Stimulated activated CD8-positive, alpha-beta memory T cell treated with anti-CD3 and anti-CD28 coated beads, Interleukin-7, amount 100 ng/mL, for 48 hours (primary cell): Measurements from ENCODE around the gene PIP4K2A.

Source experiments
- DNase-seq, 2 donors: peaks; one replicate each; pipeline ENCODE4 v3.0.0-alpha.2; 2020; ENCODE audit warnings: low read depth in 1 of 2; ENCODE audit errors: extremely low read depth in 1 of 2

Gene PIP4K2A

GRCh38 chr10:22643116-22643515 lies 71.3 kb downstream of the PIP4K2A start:
- no peak for DNase-seq

DNA sequence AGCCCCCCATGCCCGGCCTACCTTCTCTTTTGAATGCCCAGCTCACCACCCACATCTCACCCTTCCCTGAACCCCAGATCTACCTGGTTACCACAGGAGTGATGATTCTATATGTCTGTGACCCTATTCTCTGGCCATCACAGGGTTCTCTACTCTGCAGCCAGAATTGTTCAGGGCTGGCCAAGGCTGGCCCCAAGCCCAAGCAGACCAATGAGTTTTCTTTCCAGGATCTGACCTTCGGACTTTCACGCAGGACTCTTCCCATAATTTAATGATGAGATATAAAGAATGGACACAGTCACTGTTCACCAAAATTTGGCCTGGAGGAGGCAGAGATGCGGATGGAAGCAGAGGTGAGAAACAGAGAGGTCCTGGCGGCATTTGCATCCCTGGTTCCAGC lies 72.6 kb downstream of the PIP4K2A start:
- DNase-seq: no peak

DNA sequence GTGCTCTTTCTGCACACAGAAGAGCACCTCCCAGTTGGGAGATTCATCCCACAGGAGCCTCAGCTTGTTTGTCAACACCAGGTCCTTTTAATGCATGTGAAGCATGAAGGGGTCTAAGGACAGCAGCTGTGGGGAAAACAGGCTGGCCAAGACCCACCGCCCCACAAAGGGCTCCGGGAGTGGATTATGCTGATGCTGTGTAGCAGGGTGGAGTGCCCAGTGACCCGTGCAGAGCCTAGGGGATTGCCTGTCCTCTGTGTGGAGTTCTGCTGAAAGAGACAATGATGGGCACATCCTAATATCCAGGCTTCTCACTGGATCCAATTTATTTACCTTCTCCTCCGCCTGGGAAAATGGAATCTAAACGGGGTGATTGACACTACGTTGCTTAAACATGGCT lies 74.0 kb downstream of the PIP4K2A start:
- DNase-seq: no peak

DNA sequence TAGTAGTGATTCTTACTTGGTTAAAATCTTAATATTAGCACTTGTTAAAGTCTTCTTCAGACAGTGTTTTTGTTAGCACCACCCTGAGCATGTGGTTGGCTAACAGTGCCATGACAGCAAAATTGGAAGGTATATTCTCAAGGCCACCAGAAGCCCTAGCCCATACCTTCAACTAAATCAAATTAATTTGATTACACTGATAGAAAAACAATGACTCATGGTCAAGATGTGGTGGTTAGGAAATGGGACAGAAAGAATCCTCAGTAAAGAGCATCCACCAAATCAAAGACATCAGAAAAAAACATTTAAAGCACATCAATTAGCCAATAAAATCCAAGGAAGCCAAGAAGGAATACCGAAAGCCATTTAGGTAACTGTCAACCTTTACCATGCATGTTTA lies 75.5 kb downstream of the PIP4K2A start:
- no peak for DNase-seq

GRCh38 chr10:22637491-22637890 lies 76.9 kb downstream of the PIP4K2A start:
- no peak for DNase-seq

GRCh38 chr10:22635650-22636049 lies 78.7 kb downstream of the PIP4K2A start:
- no peak for DNase-seq

GRCh38 chr10:22634606-22635459 lies 79.5 kb downstream of the PIP4K2A start:
- no peak for DNase-seq

GRCh38 chr10:22634093-22634492 lies 80.3 kb downstream of the PIP4K2A start:
- DNase-seq: no peak

GRCh38 chr10:22633528-22633927 lies 80.8 kb downstream of the PIP4K2A start:
- DNase-seq: no peak

DNA sequence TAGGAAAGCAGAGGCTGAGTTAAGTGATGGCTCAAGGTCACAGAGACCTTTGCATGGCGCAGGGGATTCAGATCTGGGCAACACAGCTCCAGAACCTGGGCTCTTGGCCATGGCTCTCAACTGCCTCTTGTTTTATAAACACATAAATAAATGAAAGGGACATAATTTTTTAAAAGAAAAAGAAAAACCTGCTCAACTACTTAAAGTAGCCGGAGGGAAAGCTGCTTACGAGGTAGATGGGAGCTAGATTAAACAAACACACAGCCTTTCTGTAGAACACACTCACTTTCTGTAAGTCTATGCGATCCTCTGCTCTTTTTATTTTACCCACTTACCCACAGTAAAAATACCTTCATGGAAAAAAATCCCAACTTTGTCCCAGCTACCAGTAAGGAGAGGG lies 81.3 kb downstream of the PIP4K2A start:
- DNase-seq: no peak

DNA sequence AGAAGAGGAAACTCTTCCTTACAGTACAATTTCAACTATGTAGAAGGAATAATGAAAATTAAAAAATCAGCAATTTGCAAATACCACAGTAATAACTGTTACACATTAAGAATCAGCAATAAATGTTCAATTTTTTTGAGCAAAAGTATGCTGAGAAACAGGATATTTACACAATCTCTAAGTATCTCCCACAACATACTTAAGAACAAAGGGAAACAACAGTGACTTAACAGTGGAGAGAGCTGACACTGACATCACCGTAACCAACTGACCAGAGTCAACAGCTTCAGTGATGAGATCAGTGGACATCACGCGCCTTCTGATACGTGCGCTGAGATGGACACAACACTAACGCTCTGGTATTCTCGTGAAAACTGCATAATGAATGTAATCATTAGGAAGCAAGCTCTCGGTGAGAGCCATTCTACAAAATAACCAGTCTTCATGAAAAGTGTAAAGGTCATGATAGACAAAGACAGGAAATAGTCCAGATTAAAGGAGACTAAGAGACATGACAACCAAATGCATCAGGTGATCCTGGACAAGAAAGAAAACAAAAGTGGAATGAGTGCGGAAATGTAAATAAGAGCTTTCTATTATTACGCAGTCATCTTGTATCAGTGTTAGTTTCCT lies 82.6 kb downstream of the PIP4K2A start:
- no peak for DNase-seq

- no peak for DNase-seq
Measured at GRCh38 chr10:22631185-22631584, 83.2 kb downstream of the PIP4K2A start.

DNA sequence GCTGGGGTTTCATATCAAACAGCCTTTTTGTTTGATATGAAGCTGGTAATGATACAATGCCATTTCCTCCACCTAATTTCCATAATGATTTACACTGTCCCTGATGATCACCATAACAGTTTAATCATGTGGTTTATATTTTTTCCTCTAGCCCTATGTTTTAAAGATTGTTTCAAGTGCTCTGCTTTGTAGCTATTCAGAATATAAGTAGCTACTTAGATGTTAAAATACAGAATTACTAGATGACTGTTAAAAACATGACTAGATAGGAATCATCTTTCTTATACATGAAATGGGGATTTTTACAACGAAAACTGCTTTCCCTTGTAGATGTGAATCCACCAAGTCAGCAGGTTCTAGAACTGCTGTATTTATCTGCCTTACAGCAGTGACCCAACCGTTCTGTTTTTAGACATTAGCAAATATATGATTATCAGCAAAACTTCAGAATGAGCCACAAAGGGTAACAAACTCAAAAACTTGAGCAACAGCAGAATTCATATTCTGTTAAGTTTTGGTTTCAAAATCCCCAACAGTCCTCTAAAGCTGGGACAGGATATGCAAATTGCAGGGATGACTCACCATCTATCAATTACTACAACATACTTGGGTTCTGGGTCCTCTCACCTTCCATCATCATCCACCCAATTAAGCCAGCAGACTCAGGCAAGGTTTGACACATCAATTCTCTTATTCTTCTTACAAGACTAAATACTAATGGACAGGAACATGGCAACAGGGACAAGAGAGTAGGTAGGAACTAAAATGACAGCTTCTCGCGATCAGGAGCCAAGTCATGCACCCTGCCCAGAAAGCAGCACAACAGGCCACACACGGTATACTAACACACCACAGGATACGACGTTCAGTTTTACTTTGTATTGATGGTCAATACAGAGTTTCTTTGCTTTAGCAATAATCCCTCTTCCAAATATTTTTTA lies 83.9 kb downstream of the PIP4K2A start:
- no peak for DNase-seq

DNA sequence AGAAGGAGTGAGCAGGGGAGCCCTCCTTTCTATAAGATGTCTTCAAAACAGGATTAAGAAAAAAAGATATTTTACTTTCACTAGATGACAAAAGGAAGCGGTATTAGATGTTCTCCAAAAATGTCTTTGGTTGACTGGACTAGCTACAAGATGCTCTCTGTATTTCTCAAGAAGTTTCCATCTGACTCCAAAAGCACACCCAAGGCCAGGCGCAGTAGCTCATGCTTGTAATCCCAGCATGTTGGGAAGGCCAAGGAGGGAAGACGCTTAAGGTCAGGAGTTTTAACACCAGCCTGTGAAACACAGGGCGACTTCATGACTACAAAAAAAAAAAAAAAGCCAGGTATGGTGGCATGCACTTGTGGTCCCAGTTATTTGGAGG lies 84.5 kb downstream of the PIP4K2A start:
- no peak for DNase-seq

DNA sequence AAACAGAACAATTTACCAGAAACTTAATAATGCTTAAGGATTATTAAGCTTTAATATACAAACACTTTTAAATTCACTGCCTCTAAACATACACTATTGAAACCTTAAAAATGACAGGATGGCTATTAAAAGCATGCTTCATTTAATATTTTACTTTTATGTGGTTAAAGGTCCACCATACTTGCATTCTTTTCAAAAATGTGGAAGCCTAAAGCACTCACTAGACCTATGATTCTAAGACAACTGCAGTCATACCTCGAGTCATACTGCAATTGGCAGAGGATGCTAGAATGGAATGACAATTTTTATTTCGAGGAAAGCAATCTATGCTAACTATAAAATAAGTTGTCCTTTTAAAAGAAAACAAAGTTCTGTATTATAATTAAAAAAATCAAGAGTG lies 85.3 kb downstream of the PIP4K2A start:
- DNase-seq: no peak

DNA sequence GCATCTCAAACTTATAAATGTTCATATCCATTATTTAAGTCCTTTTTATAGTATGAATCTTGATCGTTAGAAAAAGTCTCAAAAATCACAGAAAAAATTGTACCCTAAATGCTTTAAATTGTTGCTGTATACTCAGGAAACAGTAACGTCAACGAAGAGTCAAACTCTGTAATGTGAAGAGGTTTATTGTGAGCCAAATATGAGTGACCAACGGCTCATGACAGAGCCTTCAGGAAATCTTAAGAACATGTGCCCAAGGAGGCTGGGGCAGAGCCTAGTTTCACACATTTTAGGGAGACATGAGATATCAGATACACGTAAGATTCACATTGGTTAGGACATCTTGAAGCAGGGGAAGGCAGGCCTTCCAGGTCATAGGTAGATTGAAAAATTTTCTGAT lies 86.1 kb downstream of the PIP4K2A start:
- no peak for DNase-seq

DNA sequence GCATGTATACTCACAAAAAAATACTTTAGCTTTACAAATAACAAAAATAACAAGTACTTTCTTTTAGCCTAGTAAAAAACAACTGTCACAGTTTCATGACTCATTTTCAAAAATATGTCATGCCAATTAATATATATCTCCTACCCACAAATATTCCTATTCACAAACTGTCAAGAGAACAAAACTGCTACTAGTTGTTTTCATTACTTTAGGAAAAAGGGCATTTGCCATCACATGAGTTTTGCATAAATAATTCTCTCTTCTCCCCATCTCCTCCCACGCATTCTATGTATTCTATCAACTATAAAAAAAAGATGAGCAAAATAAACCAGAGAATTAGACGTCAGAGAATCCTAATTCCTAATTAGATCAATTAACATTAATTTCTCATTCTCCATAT lies 87.6 kb downstream of the PIP4K2A start:
- DNase-seq: no peak

GRCh38 chr10:22625516-22626290 lies 88.7 kb downstream of the PIP4K2A start:
- DNase-seq: no peak

DNA sequence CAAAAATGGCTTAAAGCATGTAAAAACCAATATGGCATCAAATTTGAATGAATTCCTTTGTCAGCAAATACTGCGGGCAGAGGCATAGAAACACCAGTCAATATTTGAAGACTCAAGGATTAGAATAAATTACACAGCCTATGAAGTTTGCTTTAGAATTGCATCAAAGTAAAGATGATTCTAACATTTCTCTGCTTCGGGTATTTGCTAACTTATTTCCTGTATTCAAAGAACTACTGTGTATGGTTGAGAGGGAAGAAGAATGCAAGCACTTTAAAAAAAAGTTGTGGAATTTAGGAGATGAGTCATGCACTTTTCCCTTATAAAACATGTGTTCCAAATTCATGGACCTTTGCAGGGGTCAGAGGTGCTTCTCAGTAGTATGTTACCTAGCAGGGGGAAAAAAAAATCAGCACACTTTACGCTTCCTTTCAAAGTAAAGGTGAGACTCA lies 90.1 kb downstream of the PIP4K2A start:
- DNase-seq: no peak

DNA sequence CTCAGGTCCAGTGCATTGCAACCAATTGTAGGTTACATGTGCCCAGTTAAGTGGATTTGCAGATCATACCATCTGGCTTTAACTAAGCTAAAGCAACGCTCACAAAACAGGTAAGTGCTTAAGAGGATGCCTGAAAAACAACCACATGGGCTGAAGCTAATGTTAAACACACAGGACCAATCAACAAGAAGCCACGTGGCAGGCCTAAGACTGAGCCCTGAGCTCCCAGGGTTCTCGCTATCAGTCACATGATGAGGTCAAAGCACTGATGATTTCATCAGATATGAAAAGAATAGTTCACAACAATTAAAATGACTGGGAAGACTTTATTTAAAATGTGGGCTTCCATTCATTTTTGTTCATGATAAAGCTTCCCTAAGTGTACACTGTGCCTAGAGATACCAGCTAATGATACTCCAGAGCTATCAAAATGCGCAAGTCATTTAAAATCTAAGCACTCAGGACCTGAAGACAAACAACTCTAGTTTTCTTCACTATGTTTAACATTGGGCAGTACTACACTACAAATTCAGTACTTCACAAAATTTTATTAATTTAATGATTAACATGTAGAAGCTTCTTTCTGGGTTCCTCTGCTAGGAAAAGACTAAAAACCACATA lies 90.6 kb downstream of the PIP4K2A start:
- DNase-seq: no peak
